HL-60 (cell line): ENCODE results near the gene HOXB4.

Source experiments
- DNase-seq, 2 experiments: peaks; one replicate each; pipeline ENCODE4 v3.0.0-alpha.2; 2010 to 2020; ENCODE audit warnings: low read depth in 1 of 2, low spot score in 1 of 2
- H3K27ac ChIP-seq: fragments of 250-450 bp; sonication (Bioruptor Pico); replicated peaks from 2 replicates; pipeline ENCODE4 v1.5.1; 2020; ENCODE audit warnings: mild to moderate bottlenecking, moderate library complexity
- H3K27me3 ChIP-seq: fragments of 250-450 bp; sonication (Bioruptor Pico); 2 replicates; pipeline ENCODE4 v1.5.1; 2021; ENCODE audit warnings: mild to moderate bottlenecking, moderate library complexity; ENCODE audit not compliant: insufficient read depth, poor library complexity, severe bottlenecking
- H3K4me3 ChIP-seq: replicated peaks from 2 replicates; pipeline ENCODE4 v1.5.1; 2011; ENCODE audit warnings: mild to moderate bottlenecking, control low read depth, low read length; ENCODE audit not compliant: insufficient read depth
- GABPA ChIP-seq: IDR thresholded peaks from 2 replicates; pipeline ENCODE4 v1.6.1; 2012; ENCODE audit warnings: low read depth
- POLR2AphosphoS5 ChIP-seq: IDR thresholded peaks from 2 replicates; pipeline ENCODE4 v1.6.1; 2012; ENCODE audit warnings: low read depth
- REST ChIP-seq: IDR thresholded peaks from 2 replicates; pipeline ENCODE4 v1.6.1; 2012; ENCODE audit warnings: low read depth; ENCODE audit not compliant: insufficient replicate concordance
- SPI1 ChIP-seq: IDR thresholded peaks from 2 replicates; pipeline ENCODE4 v1.6.1; 2012; ENCODE audit warnings: low read depth, mild to moderate bottlenecking, borderline replicate concordance
- TF ChIP-seq, protein P1 (sequence below): IDR thresholded peaks from one replicate; pipeline ENCODE4 v1.5.1; 2011; ENCODE audit warnings: low read length, control low read depth, inconsistent platforms; ENCODE audit not compliant: insufficient read depth

Gene HOXB4

GRCh38 chr17:48561884-48562810 lies 16.0 kb downstream of the HOXB4 start:
- Histone ChIP-seq H3K27me3 (peaks cover 36% of the 10 kb centered on the region), H3K4me3 (no peak overlapping the region), H3K27ac (no peak overlapping the region)
- DNase-seq = no peak
- TF ChIP-seq POLR2AphosphoS5 = no peak
- no peak for TF ChIP-seq REST
- TF ChIP-seq, protein P1, sequence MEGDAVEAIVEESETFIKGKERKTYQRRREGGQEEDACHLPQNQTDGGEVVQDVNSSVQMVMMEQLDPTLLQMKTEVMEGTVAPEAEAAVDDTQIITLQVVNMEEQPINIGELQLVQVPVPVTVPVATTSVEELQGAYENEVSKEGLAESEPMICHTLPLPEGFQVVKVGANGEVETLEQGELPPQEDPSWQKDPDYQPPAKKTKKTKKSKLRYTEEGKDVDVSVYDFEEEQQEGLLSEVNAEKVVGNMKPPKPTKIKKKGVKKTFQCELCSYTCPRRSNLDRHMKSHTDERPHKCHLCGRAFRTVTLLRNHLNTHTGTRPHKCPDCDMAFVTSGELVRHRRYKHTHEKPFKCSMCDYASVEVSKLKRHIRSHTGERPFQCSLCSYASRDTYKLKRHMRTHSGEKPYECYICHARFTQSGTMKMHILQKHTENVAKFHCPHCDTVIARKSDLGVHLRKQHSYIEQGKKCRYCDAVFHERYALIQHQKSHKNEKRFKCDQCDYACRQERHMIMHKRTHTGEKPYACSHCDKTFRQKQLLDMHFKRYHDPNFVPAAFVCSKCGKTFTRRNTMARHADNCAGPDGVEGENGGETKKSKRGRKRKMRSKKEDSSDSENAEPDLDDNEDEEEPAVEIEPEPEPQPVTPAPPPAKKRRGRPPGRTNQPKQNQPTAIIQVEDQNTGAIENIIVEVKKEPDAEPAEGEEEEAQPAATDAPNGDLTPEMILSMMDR = no peak
- no peak for TF ChIP-seq SPI1
- no peak for TF ChIP-seq GABPA

DNA sequence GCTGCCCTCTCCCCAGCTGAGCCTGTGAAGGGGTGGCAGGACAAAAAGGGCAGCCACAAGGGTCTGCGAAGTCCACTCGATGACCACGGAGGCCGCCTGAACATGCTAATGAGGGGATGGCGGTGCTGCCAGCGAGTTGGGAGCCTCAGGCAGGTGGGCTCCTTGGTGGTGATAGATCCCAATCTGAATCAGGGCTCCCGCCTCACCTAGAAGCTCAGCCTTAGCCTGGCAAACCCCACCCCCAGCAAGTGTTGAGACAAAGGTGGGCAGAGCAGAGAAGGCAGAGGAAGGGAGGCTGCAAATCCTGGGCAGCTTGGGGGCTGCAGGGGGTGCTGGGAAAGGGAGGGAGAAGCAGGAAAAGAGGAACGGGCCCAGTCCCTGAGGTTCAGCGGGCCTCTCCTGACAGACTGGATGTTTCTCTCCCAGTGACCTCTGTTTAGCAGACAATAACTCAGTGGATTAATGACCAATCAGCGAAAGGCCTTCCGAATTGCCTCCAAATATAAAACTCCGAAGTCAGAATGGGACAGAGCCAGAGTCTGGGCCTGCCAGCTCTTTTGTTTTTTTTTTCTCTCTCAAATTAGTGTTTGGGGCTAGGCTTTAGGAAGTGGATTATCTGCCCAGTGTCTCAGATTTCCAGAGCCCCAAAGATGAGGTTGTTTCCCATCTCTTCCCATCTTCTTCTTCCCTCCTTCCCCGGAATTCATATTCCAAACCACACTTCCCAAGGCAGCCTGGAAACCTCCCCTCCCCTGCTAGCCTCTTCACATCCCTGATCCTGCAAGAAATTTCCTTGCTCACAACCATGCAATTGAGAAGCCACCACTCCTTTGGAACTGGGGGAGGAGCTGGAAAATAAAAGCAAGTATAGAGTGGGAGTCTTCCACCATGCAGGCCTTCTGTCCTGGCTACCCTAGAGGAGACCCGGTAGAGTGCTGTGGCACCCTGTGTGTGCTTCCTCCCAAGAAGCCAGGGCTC lies 18.0 kb downstream of the HOXB4 start:
- no peak overlapping the region for H3K4me3 ChIP-seq
- H3K27ac ChIP-seq = no peak overlapping the region
- peaks cover 40% of the 10 kb centered on the region for H3K27me3 ChIP-seq
- DNase-seq = no peak
- TF ChIP-seq REST (no peak), SPI1 (no peak), POLR2AphosphoS5 (no peak), GABPA (no peak)
- TF ChIP-seq, protein P1 = no peak

- H3K27me3 ChIP-seq = peaks cover 39% of the 10 kb centered on the region
- no peak overlapping the region for H3K4me3 ChIP-seq
- DNase-seq = no peak
- H3K27ac ChIP-seq = no peak overlapping the region
- no peak for TF ChIP-seq REST
- TF ChIP-seq, protein P1 = no peak
- no peak for TF ChIP-seq GABPA
- no peak for TF ChIP-seq POLR2AphosphoS5
- no peak for TF ChIP-seq SPI1
Measured at GRCh38 chr17:48559122-48559839, 18.9 kb downstream of the HOXB4 start.
